K562 (cell line): ENCODE measurements around the gene LIFR. TPM values are rescaled to one million over a fixed set of nuclear protein-coding genes. Genes with fewer than 3 reads are reported as not detected.

ENCODE experiments used
- ATAC-seq: fragments of 200-7000 bp; cut with Tn5 transposase; 3 replicates; pipeline ENCODE4 v1.9.1; 2020; ENCODE audit warnings: moderate library complexity
- BruUV-seq: library from RNA; stranded (reverse); fragments of 400-500 nt; replicated peaks from 2 replicates; lab custom pipeline; 2021; lab: Mats Ljungman, UMichigan
- CTCF ChIA-PET: fragments of 300-600 bp; formaldehyde crosslinking; extraction: SDS; loops from one replicate; lab custom pipeline; 2021; ENCODE audit warnings: low intra/inter-chr PET ratio; lab: Yijun Ruan, JAX
- POLR2A ChIA-PET: fragments of 300-600, 350-650 bp; sonication (Branson Sonifier 250); formaldehyde crosslinking; extraction: SDS; loops from one replicate; lab custom pipeline; 2021; ENCODE audit warnings: antibody characterized with exemption, inconsistent platforms; lab: Yijun Ruan, JAX
- DNase-seq, 4 experiments: peaks; one replicate each; pipeline versions ENCODE4 v3.0.0 to v3.0.0-alpha.2; 2011 to 2018; ENCODE audit warnings: low spot score in 3 of 4, mixed read lengths in 3 of 4; ENCODE audit errors: extremely low read depth in 1 of 4
- FAIRE-seq: peaks from 2 replicates; lab custom pipeline; 2011; peaks lifted over from hg19 to GRCh38; lab: Jason Lieb, UNC
- H2AFZ ChIP-seq: 2 replicates; pipeline ENCODE4 v1.6.0; 2011; ENCODE audit warnings: low read depth, low read length, control low read depth, inconsistent platforms
- H3K27ac ChIP-seq: fragments of 200-600 bp; 3 replicates; pipeline ENCODE4 v1.8.0; 2011; ENCODE audit warnings: low read depth, mild to moderate bottlenecking, control low read depth, inconsistent platforms, low read length, moderate library complexity, mixed read lengths; ENCODE audit errors: extremely low read depth
- H3K27me3 ChIP-seq, 2 experiments: fragments of 300-600 bp in 1 of 2; 2 replicates in 1 of 2; 3 replicates in 1 of 2; pipeline versions ENCODE4 v1.6.0 to v1.8.0; 2011; ENCODE audit warnings: inconsistent platforms in 2 of 2, low read length in 2 of 2, mild to moderate bottlenecking in 1 of 2, mixed read lengths in 1 of 2, moderate library complexity in 1 of 2; ENCODE audit not compliant: control insufficient read depth in 2 of 2, insufficient read depth in 2 of 2
- H3K36me3 ChIP-seq: fragments of 300-600 bp; 3 replicates; pipeline ENCODE4 v1.8.0; 2011; ENCODE audit warnings: mild to moderate bottlenecking, low read length, inconsistent platforms; ENCODE audit not compliant: control insufficient read depth, insufficient read depth
- H3K4me1 ChIP-seq, 2 experiments: fragments of 200-600 bp in 1 of 2; replicated peaks in 1 of 2; 2 replicates in 1 of 2; 3 replicates in 1 of 2; pipeline versions ENCODE4 v1.5.1 to v1.8.0; 2011; ENCODE audit warnings: inconsistent platforms in 2 of 2, low read length in 2 of 2, mild to moderate bottlenecking in 1 of 2, mixed read lengths in 1 of 2, moderate library complexity in 1 of 2; ENCODE audit not compliant: control insufficient read depth in 2 of 2, insufficient read depth in 2 of 2
- H3K4me2 ChIP-seq: 2 replicates; pipeline ENCODE4 v1.6.1; 2011; ENCODE audit warnings: low read length, control low read depth, inconsistent platforms, mixed read lengths; ENCODE audit not compliant: insufficient read depth
- H3K4me3 ChIP-seq: fragments of 200-600 bp; sonication (generic), shearing (Covaris generic); 2 replicates; pipeline ENCODE4 v1.5.1; 2016; ENCODE audit warnings: control low read depth, inconsistent platforms
- H3K79me2 ChIP-seq: fragments of 200-600 bp; 3 replicates; pipeline ENCODE4 v1.8.0; 2011; ENCODE audit warnings: low read length, inconsistent platforms; ENCODE audit not compliant: control insufficient read depth, insufficient read depth
- H3K9ac ChIP-seq, 2 experiments: 2 replicates each; pipeline versions ENCODE4 v1.6.0 to v1.6.1; 2011; ENCODE audit warnings: low read depth in 2 of 2, low read length in 2 of 2, control low read depth in 1 of 2, inconsistent platforms in 1 of 2, mild to moderate bottlenecking in 1 of 2, mixed read lengths in 1 of 2; ENCODE audit not compliant: insufficient read depth in 1 of 2
- H3K9me1 ChIP-seq: one replicate; pipeline ENCODE4 v1.6.0; 2011; ENCODE audit warnings: inconsistent platforms, mild to moderate bottlenecking, low read length, moderate library complexity; ENCODE audit not compliant: control insufficient read depth, insufficient read depth
- H3K9me3 ChIP-seq: replicated peaks from 2 replicates; pipeline ENCODE4 v1.5.1; 2011; ENCODE audit warnings: low read depth, low read length, inconsistent platforms; ENCODE audit not compliant: control insufficient read depth, insufficient read depth
- H4K20me1 ChIP-seq: replicated peaks from 2 replicates; pipeline ENCODE4 v1.6.1; 2011; ENCODE audit warnings: low read length, inconsistent platforms, mixed read lengths; ENCODE audit not compliant: control insufficient read depth, insufficient read depth
- ATF3 ChIP-seq, 2 experiments: fragments of 450-650 bp in 1 of 2; sonication (generic) in 1 of 2; formaldehyde crosslinking in 1 of 2; IDR thresholded peaks in 1 of 2; conservative IDR thresholded peaks in 1 of 2; 2 replicates each; pipeline versions ENCODE4 v1.6.1 to v1.8.1; 2016 to 2023; ENCODE audit warnings: mild to moderate bottlenecking in 2 of 2, moderate library complexity in 2 of 2, inconsistent platforms in 1 of 2, missing genetic modification reagents in 1 of 2
- BCL6 ChIP-seq: fragments of 250-450 bp; sonication (Bioruptor Pico); IDR thresholded peaks from 2 replicates; pipeline ENCODE4 v1.4.0; 2020
- FOS ChIP-seq: IDR thresholded peaks from 3 replicates; pipeline ENCODE4 v1.6.1; 2011; ENCODE audit not compliant: insufficient read length; ENCODE audit errors: extremely low read depth
- GABPA ChIP-seq: fragments of 200-800 bp; sonication (Bioruptor generic); conservative IDR thresholded peaks from 2 replicates; pipeline ENCODE4 v1.6.1; 2016; ENCODE audit warnings: low read depth, missing genetic modification characterization, missing compliant biosample characterization
- HDGF ChIP-seq: fragments of 450-650 bp; IDR thresholded peaks from 2 replicates; pipeline ENCODE4 v1.6.1; 2016
- KLF10 ChIP-seq: fragments of 250-450 bp; sonication (Bioruptor Pico); IDR thresholded peaks from 2 replicates; pipeline ENCODE4 v1.6.1; 2021; ENCODE audit warnings: matching md5 sums
- NBN ChIP-seq: fragments of 450-650 bp; IDR thresholded peaks from 2 replicates; pipeline ENCODE4 v1.6.1; 2016; ENCODE audit warnings: low read depth, mild to moderate bottlenecking
- SNAPC5 ChIP-seq: fragments of 250-450 bp; sonication (Bioruptor Pico); IDR thresholded peaks from 2 replicates; pipeline ENCODE4 v1.8.0; 2021; ENCODE audit warnings: moderate library complexity, mild to moderate bottlenecking, inconsistent platforms
- ZNF75A ChIP-seq: fragments of 450-650 bp; formaldehyde crosslinking; IDR thresholded peaks from 2 replicates; pipeline ENCODE4 v1.4.0; 2020; ENCODE audit warnings: mild to moderate bottlenecking
- WGBS: fragments of 100-300 bp; shearing (Covaris generic); methylation state at CpG from one replicate; pipeline ENCODE4 v1.1.6; 2016; ENCODE audit warnings: low coverage, mixed read lengths; ENCODE audit not compliant: insufficient coverage; ENCODE audit errors: missing lambda C conversion rate; 5-methylcytosine and 5-hydroxymethylcytosine counted together
- in situ Hi-C: fragments of 300-500 bp; cut with MboI; formaldehyde crosslinking; loops from 4 replicates; pipeline ENCODE4 v1.15.0; 2018; ENCODE audit warnings: inconsistent platforms, mixed read lengths
- intact Hi-C: fragments of 100-400 bp; cut with micrococcal nuclease; formaldehyde crosslinking; loops from 2 replicates; pipeline ENCODE4 v1.14.2; 2022
- polyA plus RNA-seq, 8 experiments: library from polyadenylated mRNA; depleted of rRNA in 4 of 8; stranded (reverse) in 5 of 8; unstranded in 3 of 8; fragments of >200 nt; fragmentation: Nextera tagmentation in 2 of 8; fragmentation: Illumina TruSeq in 1 of 8; extraction: Ambion mirVana in 2 of 8; extraction: Trizol in 1 of 8; gene quantifications; 2 replicates each; pipeline versions ENCODE4 v1.2.1 to v1.2.3, GENCODE V29; 2011 to 2014; ENCODE audit warnings: inconsistent platforms in 1 of 8, missing spikeins in 1 of 8
- total RNA-seq, 7 experiments: library from RNA; depleted of rRNA in 6 of 7; stranded (reverse); fragments of >200 nt in 6 of 7; fragmentation: Illumina TruSeq in 2 of 7; extraction: Trizol in 2 of 7; gene quantifications; 2 replicates each; pipeline versions ENCODE4 v1.2.1 to v1.2.3, GENCODE V29; 2011 to 2021; ENCODE audit warnings: low replicate concordance in 1 of 7
- TF ChIP-seq, protein P1 (sequence below): fragments of 250-450 bp; sonication (Bioruptor Pico); IDR thresholded peaks from 2 replicates; pipeline ENCODE4 v1.5.1; 2021; ENCODE audit warnings: mild to moderate bottlenecking
- TF ChIP-seq, protein P2 (sequence below): sonication (generic); formaldehyde crosslinking; IDR thresholded peaks from 2 replicates; pipeline ENCODE4 v1.8.0; 2023; ENCODE audit warnings: missing genetic modification reagents, mild to moderate bottlenecking, borderline replicate concordance

Gene LIFR
- total and polyA plus RNA-seq, 9 of the 15 experiments (the other 6 are each of a cell fraction or from before 2014, with no cell fraction given): 0.43 to 5.7 (median 3.3) TPM

DNA sequence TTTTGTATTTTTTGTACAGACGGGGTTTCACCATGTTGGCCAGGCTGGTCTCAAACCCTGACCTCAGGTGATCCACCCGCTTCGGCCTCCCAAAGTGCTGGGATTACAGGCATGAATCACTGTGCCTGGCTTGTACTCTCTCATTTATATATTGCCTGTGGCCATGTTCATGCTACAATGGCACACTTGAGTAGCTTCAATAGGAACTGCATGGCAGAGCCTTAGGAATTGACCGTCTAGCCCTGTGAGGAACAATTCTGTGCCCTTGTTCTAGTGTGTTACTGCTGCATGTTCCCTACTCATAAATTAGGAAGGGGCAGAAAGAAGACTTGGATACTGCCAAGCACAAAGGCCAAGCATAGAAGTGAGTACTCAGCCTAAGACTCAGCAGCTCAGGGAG, 104.2 kb downstream of the LIFR start (continued):
- TF ChIP-seq, protein P1, sequence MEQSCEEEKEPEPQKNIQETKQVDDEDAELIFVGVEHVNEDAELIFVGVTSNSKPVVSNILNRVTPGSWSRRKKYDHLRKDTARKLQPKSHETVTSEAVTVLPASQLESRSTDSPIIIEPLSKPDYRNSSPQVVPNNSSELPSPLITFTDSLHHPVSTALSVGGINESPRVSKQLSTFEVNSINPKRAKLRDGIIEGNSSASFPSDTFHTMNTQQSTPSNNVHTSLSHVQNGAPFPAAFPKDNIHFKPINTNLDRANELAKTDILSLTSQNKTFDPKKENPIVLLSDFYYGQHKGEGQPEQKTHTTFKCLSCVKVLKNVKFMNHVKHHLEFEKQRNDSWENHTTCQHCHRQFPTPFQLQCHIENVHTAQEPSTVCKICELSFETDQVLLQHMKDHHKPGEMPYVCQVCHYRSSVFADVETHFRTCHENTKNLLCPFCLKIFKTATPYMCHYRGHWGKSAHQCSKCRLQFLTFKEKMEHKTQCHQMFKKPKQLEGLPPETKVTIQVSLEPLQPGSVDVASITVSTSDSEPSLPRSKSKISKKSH (CRISPR knock-in tag): no peak

DNA sequence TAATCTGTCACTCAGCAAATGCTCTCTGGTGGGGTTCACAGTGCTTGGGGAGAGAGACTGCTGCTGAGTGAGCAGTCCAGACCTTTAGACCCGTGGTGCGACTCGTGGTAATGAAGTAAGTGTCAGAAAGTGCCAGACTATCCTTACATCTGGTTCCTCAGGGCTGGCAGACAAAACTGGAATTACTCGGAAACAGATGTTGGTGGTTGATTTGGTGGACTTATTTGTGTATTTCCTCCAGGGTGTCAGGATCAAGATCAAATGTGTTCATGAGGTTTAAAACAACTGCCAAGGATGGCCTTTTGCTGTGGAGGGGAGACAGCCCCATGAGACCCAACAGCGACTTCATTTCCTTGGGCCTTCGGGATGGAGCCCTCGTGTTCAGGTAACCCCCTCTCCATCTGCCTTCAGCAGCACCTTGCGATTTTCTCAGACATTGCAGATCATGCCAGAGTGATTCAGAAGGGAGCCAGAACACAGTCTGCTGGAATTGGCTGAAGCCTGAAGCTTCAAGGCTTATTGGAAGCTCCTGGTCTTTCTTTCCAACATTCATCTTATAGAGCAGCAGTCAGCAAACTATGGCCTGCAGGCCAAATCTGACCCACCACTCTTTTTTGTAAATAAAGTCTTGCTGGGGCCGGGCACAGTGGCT, 105.2 kb downstream of the LIFR start:
- Histone ChIP-seq H2AFZ (no peak overlapping the region), H3K79me2 (no peaks in the 10 kb centered on the region), H4K20me1 (no peaks in the 10 kb centered on the region), H3K4me1 (no peaks in the 10 kb centered on the region), H3K36me3 (no peaks in the 10 kb centered on the region), H3K4me2 (no peak overlapping the region), H3K4me3 (no peak overlapping the region), H3K9me1 (no peaks in the 10 kb centered on the region), H3K27me3 (peaks cover 19 to 66% of the 10 kb centered on the region in 2 experiments), H3K9me3 (no peaks in the 10 kb centered on the region), H3K9ac (no peak overlapping the region), H3K27ac (no peak overlapping the region)
- in situ Hi-C loops: no loop called here
- intact Hi-C loops: no loop called here
- TF ChIP-seq SNAPC5 (CRISPR knock-in tag): no peak
- no peak for TF ChIP-seq GABPA (tag)
- TF ChIP-seq FOS: no peak
- TF ChIP-seq ATF3 (IDR thresholded peaks at IDR 0.05): no peak
- TF ChIP-seq ATF3 (CRISPR knock-in tag; conservative IDR thresholded peaks at IDR 0.05): no peak
- no peak for TF ChIP-seq BCL6 (CRISPR knock-in tag)
- no peak for TF ChIP-seq KLF10 (CRISPR knock-in tag)
- no peak for TF ChIP-seq ZNF75A (CRISPR knock-in tag)
- no peak for TF ChIP-seq HDGF
- TF ChIP-seq, protein P2, sequence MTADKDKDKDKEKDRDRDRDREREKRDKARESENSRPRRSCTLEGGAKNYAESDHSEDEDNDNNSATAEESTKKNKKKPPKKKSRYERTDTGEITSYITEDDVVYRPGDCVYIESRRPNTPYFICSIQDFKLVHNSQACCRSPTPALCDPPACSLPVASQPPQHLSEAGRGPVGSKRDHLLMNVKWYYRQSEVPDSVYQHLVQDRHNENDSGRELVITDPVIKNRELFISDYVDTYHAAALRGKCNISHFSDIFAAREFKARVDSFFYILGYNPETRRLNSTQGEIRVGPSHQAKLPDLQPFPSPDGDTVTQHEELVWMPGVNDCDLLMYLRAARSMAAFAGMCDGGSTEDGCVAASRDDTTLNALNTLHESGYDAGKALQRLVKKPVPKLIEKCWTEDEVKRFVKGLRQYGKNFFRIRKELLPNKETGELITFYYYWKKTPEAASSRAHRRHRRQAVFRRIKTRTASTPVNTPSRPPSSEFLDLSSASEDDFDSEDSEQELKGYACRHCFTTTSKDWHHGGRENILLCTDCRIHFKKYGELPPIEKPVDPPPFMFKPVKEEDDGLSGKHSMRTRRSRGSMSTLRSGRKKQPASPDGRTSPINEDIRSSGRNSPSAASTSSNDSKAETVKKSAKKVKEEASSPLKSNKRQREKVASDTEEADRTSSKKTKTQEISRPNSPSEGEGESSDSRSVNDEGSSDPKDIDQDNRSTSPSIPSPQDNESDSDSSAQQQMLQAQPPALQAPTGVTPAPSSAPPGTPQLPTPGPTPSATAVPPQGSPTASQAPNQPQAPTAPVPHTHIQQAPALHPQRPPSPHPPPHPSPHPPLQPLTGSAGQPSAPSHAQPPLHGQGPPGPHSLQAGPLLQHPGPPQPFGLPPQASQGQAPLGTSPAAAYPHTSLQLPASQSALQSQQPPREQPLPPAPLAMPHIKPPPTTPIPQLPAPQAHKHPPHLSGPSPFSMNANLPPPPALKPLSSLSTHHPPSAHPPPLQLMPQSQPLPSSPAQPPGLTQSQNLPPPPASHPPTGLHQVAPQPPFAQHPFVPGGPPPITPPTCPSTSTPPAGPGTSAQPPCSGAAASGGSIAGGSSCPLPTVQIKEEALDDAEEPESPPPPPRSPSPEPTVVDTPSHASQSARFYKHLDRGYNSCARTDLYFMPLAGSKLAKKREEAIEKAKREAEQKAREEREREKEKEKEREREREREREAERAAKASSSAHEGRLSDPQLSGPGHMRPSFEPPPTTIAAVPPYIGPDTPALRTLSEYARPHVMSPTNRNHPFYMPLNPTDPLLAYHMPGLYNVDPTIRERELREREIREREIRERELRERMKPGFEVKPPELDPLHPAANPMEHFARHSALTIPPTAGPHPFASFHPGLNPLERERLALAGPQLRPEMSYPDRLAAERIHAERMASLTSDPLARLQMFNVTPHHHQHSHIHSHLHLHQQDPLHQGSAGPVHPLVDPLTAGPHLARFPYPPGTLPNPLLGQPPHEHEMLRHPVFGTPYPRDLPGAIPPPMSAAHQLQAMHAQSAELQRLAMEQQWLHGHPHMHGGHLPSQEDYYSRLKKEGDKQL (CRISPR knock-in tag): no peak
- TF ChIP-seq NBN: no peak
- 3% methylated on average over 9 of the region's 9 CpGs for WGBS
- DNase-seq: no peak
- ChIA-PET POLR2A (interaction anchor here (1.7 kb wide), 1 partner anchor 10 kb away, joined by 4 read pairs; no protein-coding TSS in a partner anchor), CTCF (no interaction called here)
- no TSS peak for BruUV-seq
- no peak for FAIRE-seq
- no peak for ATAC-seq
